Caco-2 (cell line): ENCODE data around the gene SHC3. TPM values are rescaled to one million over a fixed set of nuclear protein-coding genes. Genes with fewer than 3 reads are reported as not detected.

Source experiments
- BruUV-seq: library from RNA; stranded (reverse); fragments of 400-500 nt; replicated peaks from 2 replicates; lab custom pipeline; 2021; lab: Mats Ljungman, UMichigan
- CTCF ChIA-PET: fragments of 300-600 bp; sonication (Branson Sonifier 250); formaldehyde crosslinking; loops from one replicate; lab custom pipeline; 2022; ENCODE audit warnings: antibody characterized with exemption; lab: Charles Lee
- POLR2A ChIA-PET: fragments of 300-600 bp; sonication (Branson Sonifier 250); formaldehyde crosslinking; loops from one replicate; lab custom pipeline; 2022; ENCODE audit warnings: antibody characterized with exemption; lab: Charles Lee
- DNase-seq, 2 experiments: peaks; one replicate each; pipeline versions ENCODE4 v3.0.0 to v3.0.0-alpha.2; 2020 to 2022
- H3K27me3 ChIP-seq: replicated peaks from 2 replicates; pipeline ENCODE4 v1.6.0; 2011; ENCODE audit warnings: low read length; ENCODE audit not compliant: control insufficient read depth, insufficient read depth
- H3K36me3 ChIP-seq: 2 replicates; pipeline ENCODE4 v1.5.1; 2011; ENCODE audit warnings: low read length; ENCODE audit not compliant: control insufficient read depth, insufficient read depth
- H3K4me1 ChIP-seq: fragments of 250-450 bp; sonication (Bioruptor Pico); 2 replicates; pipeline ENCODE4 v1.5.1; 2020; ENCODE audit warnings: mild to moderate bottlenecking
- H3K4me3 ChIP-seq: 2 replicates; pipeline ENCODE4 v1.5.1; 2011; ENCODE audit warnings: low read depth, mild to moderate bottlenecking, control low read depth, low read length
- H3K9me3 ChIP-seq: fragments of 250-450 bp; sonication (Bioruptor Pico); 2 replicates; pipeline ENCODE4 v1.5.1; 2020; ENCODE audit warnings: mild to moderate bottlenecking, moderate library complexity
- H3K27ac Mint-ChIP-seq: one replicate; pipeline ENCODE4 v1.8.0; 2022; ENCODE audit warnings: mixed read lengths; ENCODE audit not compliant: unreplicated experiment
- H3K27me3 Mint-ChIP-seq: one replicate; pipeline ENCODE4 v1.8.0; 2022; ENCODE audit warnings: mixed read lengths; ENCODE audit not compliant: insufficient read depth, unreplicated experiment
- H3K36me3 Mint-ChIP-seq: one replicate; pipeline ENCODE4 v1.8.0; 2022; ENCODE audit warnings: mild to moderate bottlenecking, mixed read lengths; ENCODE audit not compliant: insufficient read depth, unreplicated experiment
- H3K4me1 Mint-ChIP-seq: one replicate; pipeline ENCODE4 v1.8.0; 2022; ENCODE audit warnings: low read depth, mixed read lengths; ENCODE audit not compliant: unreplicated experiment
- H3K4me3 Mint-ChIP-seq: one replicate; pipeline ENCODE4 v1.8.0; 2022; ENCODE audit warnings: mild to moderate bottlenecking, moderate library complexity, mixed read lengths; ENCODE audit not compliant: unreplicated experiment
- H3K9me3 Mint-ChIP-seq: one replicate; pipeline ENCODE4 v1.8.0; 2022; ENCODE audit warnings: mixed read lengths; ENCODE audit not compliant: unreplicated experiment
- intact Hi-C: fragments of 100-400 bp; cut with micrococcal nuclease; formaldehyde crosslinking; loops from one replicate; pipeline ENCODE4 v1.10.0; 2022; ENCODE audit not compliant: unreplicated experiment
- total RNA-seq: library from RNA; stranded (reverse); gene quantifications from 2 replicates; pipeline ENCODE4 v1.2.3, GENCODE V29; 2022
- TF ChIP-seq, protein P1 (sequence below), 2 experiments: fragments of 200-600 bp in 1 of 2; IDR thresholded peaks; 1 replicate in 1 of 2; 2 replicates in 1 of 2; pipeline versions ENCODE4 v1.5.1 to v1.8.0; 2011 to 2022; ENCODE audit warnings: antibody characterized with exemption in 1 of 2, control low read depth in 1 of 2, inconsistent platforms in 1 of 2, low read depth in 1 of 2, low read length in 1 of 2, mild to moderate bottlenecking in 1 of 2, moderate library complexity in 1 of 2; ENCODE audit not compliant: insufficient read depth in 1 of 2, severe bottlenecking in 1 of 2, unreplicated experiment in 1 of 2

SHC3 gene
- total RNA-seq, 1 experiment from 2014 or later = 0.20 TPM

- BruUV-seq = no TSS peak
- Mint-ChIP-seq H3K27ac (no peak overlapping the region), H3K9me3 (peaks cover 9% of the 10 kb centered on the region), H3K27me3 (no peaks in the 10 kb centered on the region), H3K4me1 (no peaks in the 10 kb centered on the region), H3K36me3 (no peaks in the 10 kb centered on the region), H3K4me3 (no peak overlapping the region)
- Histone ChIP-seq H3K36me3 (no peaks in the 10 kb centered on the region), H3K4me3 (no peak overlapping the region), H3K4me1 (no peaks in the 10 kb centered on the region), H3K27me3 (no peaks in the 10 kb centered on the region), H3K9me3 (no peaks in the 10 kb centered on the region)
- TF ChIP-seq, protein P1, sequence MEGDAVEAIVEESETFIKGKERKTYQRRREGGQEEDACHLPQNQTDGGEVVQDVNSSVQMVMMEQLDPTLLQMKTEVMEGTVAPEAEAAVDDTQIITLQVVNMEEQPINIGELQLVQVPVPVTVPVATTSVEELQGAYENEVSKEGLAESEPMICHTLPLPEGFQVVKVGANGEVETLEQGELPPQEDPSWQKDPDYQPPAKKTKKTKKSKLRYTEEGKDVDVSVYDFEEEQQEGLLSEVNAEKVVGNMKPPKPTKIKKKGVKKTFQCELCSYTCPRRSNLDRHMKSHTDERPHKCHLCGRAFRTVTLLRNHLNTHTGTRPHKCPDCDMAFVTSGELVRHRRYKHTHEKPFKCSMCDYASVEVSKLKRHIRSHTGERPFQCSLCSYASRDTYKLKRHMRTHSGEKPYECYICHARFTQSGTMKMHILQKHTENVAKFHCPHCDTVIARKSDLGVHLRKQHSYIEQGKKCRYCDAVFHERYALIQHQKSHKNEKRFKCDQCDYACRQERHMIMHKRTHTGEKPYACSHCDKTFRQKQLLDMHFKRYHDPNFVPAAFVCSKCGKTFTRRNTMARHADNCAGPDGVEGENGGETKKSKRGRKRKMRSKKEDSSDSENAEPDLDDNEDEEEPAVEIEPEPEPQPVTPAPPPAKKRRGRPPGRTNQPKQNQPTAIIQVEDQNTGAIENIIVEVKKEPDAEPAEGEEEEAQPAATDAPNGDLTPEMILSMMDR (IDR thresholded peaks at IDR 0.05; ENCODE audit: insufficient read depth in 1 of 2, low read depth in 1 of 2, low read length in 1 of 2, severe bottlenecking in 1 of 2, unreplicated experiment in 1 of 2) = no peak
- no peak for DNase-seq
- ChIA-PET CTCF (no interaction called here), POLR2A (no interaction called here)
- intact Hi-C loops = no loop called here
Measured at GRCh38 chr9:89089176-89089575, 89.4 kb downstream of the SHC3 start.

DNA sequence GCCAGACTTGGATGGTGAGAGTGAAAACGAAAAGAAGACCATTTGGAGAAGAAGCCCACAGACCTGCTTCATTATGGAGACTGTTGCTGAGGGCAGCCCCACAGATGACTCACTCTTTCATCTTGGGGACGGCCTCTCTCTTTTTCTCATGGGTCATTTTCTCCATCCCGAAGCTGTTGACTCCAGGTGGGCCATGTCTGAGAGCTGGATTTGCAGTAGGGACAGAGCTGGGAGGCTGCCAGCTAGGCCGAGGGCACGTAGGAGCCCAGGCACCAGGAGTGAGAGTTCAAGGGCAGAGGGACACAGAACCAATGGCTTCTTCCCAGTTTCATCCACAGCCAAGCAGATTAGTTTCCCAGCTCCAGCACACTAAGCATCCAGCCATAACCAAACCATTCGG lies 95.0 kb downstream of the SHC3 start:
- ChIA-PET POLR2A (no interaction called here), CTCF (no interaction called here)
- Mint-ChIP-seq H3K4me3 (no peak overlapping the region), H3K9me3 (peaks cover 7% of the 10 kb centered on the region), H3K36me3 (no peaks in the 10 kb centered on the region), H3K27ac (no peak overlapping the region), H3K27me3 (no peaks in the 10 kb centered on the region), H3K4me1 (no peaks in the 10 kb centered on the region)
- Histone ChIP-seq H3K4me3 (no peak overlapping the region), H3K4me1 (no peaks in the 10 kb centered on the region), H3K36me3 (no peaks in the 10 kb centered on the region), H3K27me3 (no peaks in the 10 kb centered on the region), H3K9me3 (no peaks in the 10 kb centered on the region)
- no peak for DNase-seq
- TF ChIP-seq, protein P1 (IDR thresholded peaks at IDR 0.05; ENCODE audit: insufficient read depth in 1 of 2, low read depth in 1 of 2, low read length in 1 of 2, severe bottlenecking in 1 of 2, unreplicated experiment in 1 of 2) = no peak
- intact Hi-C loops = no loop called here
- BruUV-seq = no TSS peak

- intact Hi-C loops = no loop called here
- CTCF ChIA-PET = no interaction called here
Measured at GRCh38 chr9:89080193-89080592, 98.4 kb downstream of the SHC3 start.

More at GRCh38 chr9:89080193-89080592, 98.4 kb downstream of the SHC3 start:
- TF ChIP-seq, protein P1 (IDR thresholded peaks at IDR 0.05; ENCODE audit: insufficient read depth in 1 of 2, low read depth in 1 of 2, low read length in 1 of 2, severe bottlenecking in 1 of 2, unreplicated experiment in 1 of 2) = no peak
- Histone ChIP-seq H3K4me3 (no peak overlapping the region), H3K4me1 (peaks cover 10% of the 10 kb centered on the region; the same call in 1 of the 2 replicates), H3K9me3 (no peaks in the 10 kb centered on the region), H3K27me3 (no peaks in the 10 kb centered on the region), H3K36me3 (no peaks in the 10 kb centered on the region)
- POLR2A ChIA-PET = no interaction called here
- H3K9me3 Mint-ChIP-seq = no peaks in the 10 kb centered on the region
- no peaks in the 10 kb centered on the region for H3K27me3 Mint-ChIP-seq
- H3K27ac Mint-ChIP-seq = no peak overlapping the region
- H3K36me3 Mint-ChIP-seq = no peaks in the 10 kb centered on the region
- H3K4me1 Mint-ChIP-seq = peaks cover 13% of the 10 kb centered on the region
- H3K4me3 Mint-ChIP-seq = no peak overlapping the region
- BruUV-seq = no TSS peak
- no peak for DNase-seq
